CD14-positive monocyte (primary cell): ENCODE data around the gene FHIT. TPM values are rescaled to one million over a fixed set of nuclear protein-coding genes. Genes with fewer than 3 reads are reported as not detected.

Experiments used
- DNase-seq, 3 donors: peaks; one replicate each; pipeline ENCODE4 v3.0.0-alpha.2; 2011 to 2022
- H2AFZ ChIP-seq: 2 replicates; pipeline ENCODE4 v1.6.0; 2012; ENCODE audit warnings: mild to moderate bottlenecking, low read depth, low read length, inconsistent platforms; ENCODE audit not compliant: insufficient read depth, poor library complexity, severe bottlenecking
- H3K27ac ChIP-seq, 2 donors: 1 replicate in 1 of 2; 2 replicates in 1 of 2; pipeline ENCODE4 v1.5.1; 2012 to 2013; ENCODE audit warnings: low read length in 2 of 2, control low read depth in 1 of 2, inconsistent platforms in 1 of 2, low read depth in 1 of 2, mild to moderate bottlenecking in 1 of 2
- H3K27me3 ChIP-seq, 2 donors: one replicate each; pipeline versions ENCODE4 v1.6.0 to v1.6.1; 2011 to 2013; ENCODE audit warnings: low read length in 2 of 2; ENCODE audit not compliant: control insufficient read depth in 2 of 2, insufficient read depth in 2 of 2
- H3K36me3 ChIP-seq, 2 donors: replicated peaks in 1 of 2; 1 replicate in 1 of 2; 2 replicates in 1 of 2; pipeline versions ENCODE4 v1.5.1 to v1.6.1; 2012 to 2013; ENCODE audit warnings: low read length in 2 of 2, control low read depth in 1 of 2, inconsistent platforms in 1 of 2, mild to moderate bottlenecking in 1 of 2; ENCODE audit not compliant: insufficient read depth in 2 of 2, control insufficient read depth in 1 of 2
- H3K4me1 ChIP-seq, 2 donors: 1 replicate in 1 of 2; 2 replicates in 1 of 2; pipeline versions ENCODE4 v1.5.1 to v1.6.1; 2012 to 2013; ENCODE audit warnings: low read length in 2 of 2, control low read depth in 1 of 2, inconsistent platforms in 1 of 2, mild to moderate bottlenecking in 1 of 2, moderate library complexity in 1 of 2; ENCODE audit not compliant: insufficient read depth in 2 of 2, control insufficient read depth in 1 of 2
- H3K4me2 ChIP-seq: replicated peaks from 2 replicates; pipeline ENCODE3; 2012; ENCODE audit warnings: low read length, moderate library complexity, mild to moderate bottlenecking; ENCODE audit not compliant: poor library complexity, severe bottlenecking; ENCODE audit errors: extremely low read depth
- H3K4me3 ChIP-seq, 3 experiments: fragments of 200-600 bp in 1 of 3; sonication (generic) in 1 of 3; replicated peaks in 1 of 3; 1 replicate in 2 of 3; 2 replicates in 1 of 3; pipeline ENCODE4 v1.5.1; 2011 to 2013; ENCODE audit warnings: low read length in 3 of 3, mild to moderate bottlenecking in 3 of 3, control low read depth in 2 of 3, low read depth in 2 of 3, inconsistent platforms in 1 of 3, moderate library complexity in 1 of 3
- H3K79me2 ChIP-seq: 2 replicates; pipeline ENCODE4 v1.6.0; 2012; ENCODE audit warnings: mild to moderate bottlenecking, control low read depth, inconsistent platforms, low read length, moderate library complexity; ENCODE audit not compliant: insufficient read depth
- H3K9ac ChIP-seq: 2 replicates; pipeline ENCODE4 v1.6.0; 2017; ENCODE audit warnings: low read length, mild to moderate bottlenecking; ENCODE audit not compliant: insufficient read depth, poor library complexity, severe bottlenecking
- H3K9me3 ChIP-seq, 2 donors: replicated peaks in 1 of 2; 1 replicate in 1 of 2; 2 replicates in 1 of 2; pipeline versions ENCODE4 v1.5.1 to v1.6.1; 2012 to 2013; ENCODE audit warnings: low read length in 2 of 2, control low read depth in 1 of 2; ENCODE audit not compliant: control insufficient read depth in 1 of 2, insufficient read depth in 1 of 2
- H4K20me1 ChIP-seq: 2 replicates; pipeline ENCODE4 v1.6.0; 2012; ENCODE audit warnings: mild to moderate bottlenecking, low read length, control low read depth, moderate library complexity; ENCODE audit not compliant: insufficient read depth
- H3K27ac Mint-ChIP-seq, 7 donors: one replicate each; pipeline ENCODE4 v1.8.0; 2020; ENCODE audit warnings: mild to moderate bottlenecking in 7 of 7, mixed read lengths in 7 of 7, moderate library complexity in 6 of 7, inconsistent platforms in 2 of 7
- H3K27me3 Mint-ChIP-seq, 3 donors: one replicate each; pipeline ENCODE4 v1.8.0; 2021 to 2022; ENCODE audit warnings: low read depth in 3 of 3, mild to moderate bottlenecking in 3 of 3, mixed read lengths in 3 of 3, moderate library complexity in 3 of 3, inconsistent platforms in 1 of 3
- H3K36me3 Mint-ChIP-seq, 2 donors: one replicate each; pipeline ENCODE4 v1.8.0; 2020; ENCODE audit warnings: mixed read lengths in 2 of 2, inconsistent platforms in 1 of 2, mild to moderate bottlenecking in 1 of 2
- H3K4me1 Mint-ChIP-seq: one replicate; pipeline ENCODE4 v1.8.0; 2020; ENCODE audit warnings: mild to moderate bottlenecking, mixed read lengths
- H3K4me3 Mint-ChIP-seq, 2 donors: one replicate each; pipeline ENCODE4 v1.8.0; 2020; ENCODE audit warnings: mild to moderate bottlenecking in 2 of 2, mixed read lengths in 2 of 2, moderate library complexity in 1 of 2
- H3K9me3 Mint-ChIP-seq, 7 donors: one replicate each; pipeline ENCODE4 v1.8.0; 2020 to 2022; ENCODE audit warnings: mixed read lengths in 7 of 7, mild to moderate bottlenecking in 6 of 7, moderate library complexity in 6 of 7, inconsistent platforms in 2 of 7
- WGBS: methylation state at CpG from one replicate; pipeline ENCODE4 v1.1.5; 2013; ENCODE audit warnings: missing lambda C conversion rate; ENCODE audit not compliant: insufficient coverage; 5-methylcytosine and 5-hydroxymethylcytosine counted together
- intact Hi-C, 2 donors: fragments of 100-400 bp; cut with micrococcal nuclease; formaldehyde crosslinking; loops; one replicate each; pipeline versions ENCODE4 v1.15.0 to v1.15.1; 2023
- polyA plus RNA-seq, 3 donors: library from polyadenylated mRNA; depleted of rRNA in 1 of 3; unstranded in 2 of 3; stranded (reverse) in 1 of 3; fragments of 300-500 nt in 2 of 3; fragments of >200 nt in 1 of 3; fragmentation: Illumina TruSeq in 2 of 3; gene quantifications; 1 replicate in 2 of 3; 2 replicates in 1 of 3; pipeline ENCODE4 v1.2.3, GENCODE V29; 2012 to 2021
- TF ChIP-seq, protein P1 (sequence below): fragments of 200-600 bp; IDR thresholded peaks from one replicate; pipeline ENCODE4 v1.8.0; 2022; ENCODE audit warnings: antibody characterized with exemption, mild to moderate bottlenecking

Gene FHIT
- polyA plus RNA-seq, 3 donors, result 1.7 to 3.4 (median 3.2) TPM

DNA sequence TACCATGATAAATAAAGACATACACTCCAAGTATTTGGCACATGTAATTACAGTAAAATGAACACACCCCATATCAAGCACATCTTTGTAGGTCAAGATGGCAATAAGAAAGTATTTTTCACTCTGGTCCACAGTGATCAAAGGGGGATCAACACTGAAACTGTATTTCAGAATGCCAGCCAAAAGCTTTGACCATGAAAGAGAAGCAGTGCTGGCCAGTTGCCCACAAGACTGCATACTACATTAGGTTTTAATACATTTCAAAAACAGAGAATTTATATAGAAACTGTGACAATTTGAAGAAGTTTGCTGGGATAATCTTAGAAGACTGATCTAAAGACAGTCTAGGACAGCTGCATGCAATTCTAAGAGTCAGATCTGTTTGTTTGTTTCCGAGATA is 1035.3 kb downstream of the FHIT start:
- H3K4me1 Mint-ChIP-seq, result no peaks in the 10 kb centered on the region
- no peak for DNase-seq
- intact Hi-C loops, result no loop called here

DNA sequence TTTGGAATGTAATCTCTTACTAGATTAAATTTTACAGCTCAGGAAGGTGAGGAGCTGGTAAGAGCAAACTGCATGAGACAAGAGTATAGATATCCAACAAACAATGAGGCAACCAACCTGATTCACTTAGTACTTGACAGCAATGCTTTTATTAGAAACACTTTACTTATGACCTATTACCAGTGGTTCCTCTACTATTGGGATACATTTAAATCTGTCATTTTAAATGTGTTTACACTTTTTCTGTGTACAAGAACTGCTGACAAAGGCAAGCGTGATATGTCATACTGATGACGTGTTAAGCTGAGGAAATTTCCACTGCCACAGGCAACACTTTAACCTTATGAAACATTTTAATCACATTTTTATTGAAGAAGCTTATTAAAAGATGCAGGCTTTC is 1043.3 kb downstream of the FHIT start:
- WGBS, result 100% methylated on average over 1 of the region's 2 CpGs

More for the DNA sequence above, 1035.3 kb downstream of the FHIT start:
- Histone ChIP-seq H4K20me1 (no peaks in the 10 kb centered on the region), H3K27me3 (no peaks in the 10 kb centered on the region), H3K9ac (no peak overlapping the region), H3K9me3 (no peaks in the 10 kb centered on the region), H3K79me2 (no peaks in the 10 kb centered on the region), H3K36me3 (no peaks in the 10 kb centered on the region), H3K27ac (no peak overlapping the region), H3K4me2 (no peak overlapping the region), H3K4me3 (no peak overlapping the region), H3K4me1 (no peaks in the 10 kb centered on the region), H2AFZ (no peak overlapping the region)
- H3K9me3 Mint-ChIP-seq, result peaks cover 0 to 2% (median 2%) of the 10 kb centered on the region in 7 donors
- WGBS, result no CpG with 5 or more reads among the region's 1 CpG
- no peak overlapping the region for H3K27ac Mint-ChIP-seq
- H3K36me3 Mint-ChIP-seq, result no peaks in the 10 kb centered on the region
- H3K27me3 Mint-ChIP-seq, result no peaks in the 10 kb centered on the region
- no peak overlapping the region for H3K4me3 Mint-ChIP-seq
- TF ChIP-seq, protein P1, sequence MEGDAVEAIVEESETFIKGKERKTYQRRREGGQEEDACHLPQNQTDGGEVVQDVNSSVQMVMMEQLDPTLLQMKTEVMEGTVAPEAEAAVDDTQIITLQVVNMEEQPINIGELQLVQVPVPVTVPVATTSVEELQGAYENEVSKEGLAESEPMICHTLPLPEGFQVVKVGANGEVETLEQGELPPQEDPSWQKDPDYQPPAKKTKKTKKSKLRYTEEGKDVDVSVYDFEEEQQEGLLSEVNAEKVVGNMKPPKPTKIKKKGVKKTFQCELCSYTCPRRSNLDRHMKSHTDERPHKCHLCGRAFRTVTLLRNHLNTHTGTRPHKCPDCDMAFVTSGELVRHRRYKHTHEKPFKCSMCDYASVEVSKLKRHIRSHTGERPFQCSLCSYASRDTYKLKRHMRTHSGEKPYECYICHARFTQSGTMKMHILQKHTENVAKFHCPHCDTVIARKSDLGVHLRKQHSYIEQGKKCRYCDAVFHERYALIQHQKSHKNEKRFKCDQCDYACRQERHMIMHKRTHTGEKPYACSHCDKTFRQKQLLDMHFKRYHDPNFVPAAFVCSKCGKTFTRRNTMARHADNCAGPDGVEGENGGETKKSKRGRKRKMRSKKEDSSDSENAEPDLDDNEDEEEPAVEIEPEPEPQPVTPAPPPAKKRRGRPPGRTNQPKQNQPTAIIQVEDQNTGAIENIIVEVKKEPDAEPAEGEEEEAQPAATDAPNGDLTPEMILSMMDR, result no peak

More for the DNA sequence above, 1043.3 kb downstream of the FHIT start:
- no peak overlapping the region for H3K9ac ChIP-seq
- H3K27me3 Mint-ChIP-seq, result no peaks in the 10 kb centered on the region
- H3K27me3 ChIP-seq, result no peaks in the 10 kb centered on the region
- H3K27ac ChIP-seq, result no peak overlapping the region
- no peaks in the 10 kb centered on the region for H4K20me1 ChIP-seq
- TF ChIP-seq, protein P1, result no peak
- no peak overlapping the region for H3K4me3 Mint-ChIP-seq
- no peak overlapping the region for H2AFZ ChIP-seq
- no peaks in the 10 kb centered on the region for H3K36me3 Mint-ChIP-seq
- H3K79me2 ChIP-seq, result no peaks in the 10 kb centered on the region
- no peak overlapping the region for H3K4me3 ChIP-seq
- intact Hi-C loops, result no loop called here
- no peaks in the 10 kb centered on the region for H3K4me1 Mint-ChIP-seq
- H3K9me3 Mint-ChIP-seq, result peaks cover 2 to 8% (median 3%) of the 10 kb centered on the region in 7 donors
- H3K4me2 ChIP-seq, result no peak overlapping the region
- DNase-seq, result no peak
- H3K4me1 ChIP-seq, result no peaks in the 10 kb centered on the region
- no peak overlapping the region for H3K27ac Mint-ChIP-seq
- H3K9me3 ChIP-seq, result no peaks in the 10 kb centered on the region
- no peaks in the 10 kb centered on the region for H3K36me3 ChIP-seq
